Gastroesophageal sphincter (tissue), 3 donors: ENCODE results near the gene MARS1.

Source experiments
- CTCF ChIP-seq, 4 experiments: fragments of 200-600 bp in 2 of 4; fragments of 450-650 bp in 2 of 4; sonication (generic) in 1 of 4; IDR thresholded peaks; one replicate each; pipeline ENCODE4 v1.5.1; 2017 to 2019; ENCODE audit warnings: antibody characterized with exemption in 4 of 4, mild to moderate bottlenecking in 2 of 4, moderate library complexity in 2 of 4
- EP300 ChIP-seq: sonication (generic); formaldehyde crosslinking; IDR thresholded peaks from one replicate; pipeline ENCODE4 v1.6.1; 2017; ENCODE audit warnings: antibody characterized with exemption, mild to moderate bottlenecking
- POLR2A ChIP-seq, 2 donors: fragments of 450-650 bp; IDR thresholded peaks; one replicate each; pipeline ENCODE4 v1.6.1; 2017; ENCODE audit warnings: antibody characterized with exemption in 2 of 2, mild to moderate bottlenecking in 2 of 2, moderate library complexity in 1 of 2
- POLR2AphosphoS5 ChIP-seq: sonication (generic); formaldehyde crosslinking; IDR thresholded peaks from one replicate; pipeline ENCODE4 v1.6.1; 2017; ENCODE audit warnings: antibody characterized with exemption

- TF ChIP-seq CTCF (IDR thresholded peaks at IDR 0.05), result no peak
- TF ChIP-seq POLR2A (IDR thresholded peaks at IDR 0.05), result no peak
- TF ChIP-seq POLR2AphosphoS5, result no peak
- no peak for TF ChIP-seq EP300
These were observed 26.5 kb upstream of the MARS1 start for GRCh38 chr12:57461276-57461916.
